Activated CD4-positive, alpha-beta T cell treated with anti-CD3 and anti-CD28 coated beads, Interleukin-2, amount 50 U/mL, for 1 hour (primary cell): Measurements from ENCODE around the gene EFNA5.
A peak's percentile ranks its signal among the peaks of the same experiment; 100 is the strongest.

Experiments used
- DNase-seq: peaks from one replicate; pipeline ENCODE4 v3.0.0-alpha.2; 2020

The EFNA5 gene

DNA sequence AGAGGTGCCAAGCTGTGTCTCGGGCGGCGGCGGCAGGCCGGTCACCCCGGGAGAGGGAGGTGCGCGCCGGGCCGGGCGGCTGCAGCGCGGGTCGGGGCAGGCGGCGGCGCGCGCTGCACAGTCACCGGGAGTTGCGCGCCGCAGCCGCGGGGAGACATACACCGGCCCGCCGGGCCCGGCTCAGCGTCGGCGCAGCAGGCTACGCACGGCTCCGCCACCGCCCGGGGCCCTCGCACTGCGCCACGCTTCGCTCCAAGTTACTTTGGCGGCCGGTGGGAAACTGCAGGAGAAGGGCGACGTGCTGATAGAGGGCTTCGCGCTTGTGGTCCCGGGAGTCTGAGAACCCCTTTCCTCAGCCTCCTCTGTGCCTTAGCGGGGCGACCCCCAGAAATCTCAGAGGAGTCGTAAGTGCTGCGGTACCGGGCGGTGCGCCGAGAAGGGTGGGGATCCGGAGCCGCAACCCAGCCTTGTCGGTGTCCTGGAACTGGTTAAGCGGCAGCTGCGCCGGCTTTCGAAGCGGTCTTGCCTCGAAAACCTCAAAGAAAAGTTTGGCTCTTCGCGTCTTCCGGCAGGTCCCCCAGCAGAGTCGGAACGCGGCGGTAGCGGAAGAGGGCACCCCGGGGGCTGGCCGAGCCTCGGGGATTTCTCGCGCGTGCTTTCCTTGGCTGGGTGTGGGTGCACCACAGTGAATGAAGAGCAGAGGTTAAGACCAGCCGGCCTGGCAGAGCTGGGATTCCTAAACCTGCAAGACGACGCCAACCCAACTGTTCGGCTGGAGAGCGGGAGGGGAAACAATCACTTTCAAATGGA is at the start of gene EFNA5:
TSS of gene EFNA5 (minus strand) at position 6 of the 810 bp plus-strand sequence.
- no peak for DNase-seq

DNA sequence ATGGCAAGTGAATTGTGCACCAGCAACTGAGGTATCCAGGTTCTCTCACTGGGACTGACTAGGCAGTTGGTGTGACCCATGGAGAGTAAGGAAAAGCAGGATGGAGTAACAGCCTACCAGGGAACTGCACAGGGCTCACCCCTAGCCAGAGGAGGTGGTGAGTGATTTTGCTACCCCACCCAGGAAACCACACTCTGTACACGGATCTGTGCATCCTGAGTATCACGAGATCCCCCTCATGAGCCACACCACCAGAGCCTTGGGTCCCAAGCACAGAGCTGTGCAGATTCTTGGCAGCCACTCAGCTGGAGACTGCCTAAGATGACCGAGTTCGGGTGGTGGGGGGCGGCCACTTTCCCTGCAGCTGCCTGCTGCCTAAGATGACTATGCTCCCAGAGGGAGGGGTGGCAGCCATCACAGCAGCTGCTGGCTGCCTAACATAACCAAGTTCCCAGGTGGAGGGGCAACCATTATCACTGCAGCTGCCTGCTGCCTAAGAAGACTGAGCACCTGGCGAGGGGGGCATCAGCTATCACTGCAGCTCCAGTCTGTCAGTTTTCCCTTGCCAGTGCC is 48.4 kb upstream of the EFNA5 start:
- DNase-seq = no peak

DNA sequence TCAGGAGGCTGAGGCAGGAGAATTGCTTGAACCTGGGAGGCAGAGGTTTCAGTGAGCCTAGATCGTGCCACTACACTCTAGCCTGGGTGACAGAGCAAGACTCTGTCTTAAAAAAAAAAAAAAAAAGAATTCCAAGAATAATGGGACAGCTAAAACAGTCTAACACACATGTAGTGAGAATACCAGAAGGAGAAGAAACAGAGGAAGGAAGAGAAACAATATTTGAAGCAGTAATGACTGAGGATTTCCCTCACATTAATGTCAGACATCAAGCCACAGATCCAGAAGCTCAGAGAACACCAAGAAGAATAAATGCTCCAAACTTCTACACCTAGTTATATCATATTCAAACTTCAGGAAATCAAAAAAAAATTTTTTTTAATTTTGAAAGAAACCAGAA is 47.1 kb upstream of the EFNA5 start:
- DNase-seq = no peak

DNA sequence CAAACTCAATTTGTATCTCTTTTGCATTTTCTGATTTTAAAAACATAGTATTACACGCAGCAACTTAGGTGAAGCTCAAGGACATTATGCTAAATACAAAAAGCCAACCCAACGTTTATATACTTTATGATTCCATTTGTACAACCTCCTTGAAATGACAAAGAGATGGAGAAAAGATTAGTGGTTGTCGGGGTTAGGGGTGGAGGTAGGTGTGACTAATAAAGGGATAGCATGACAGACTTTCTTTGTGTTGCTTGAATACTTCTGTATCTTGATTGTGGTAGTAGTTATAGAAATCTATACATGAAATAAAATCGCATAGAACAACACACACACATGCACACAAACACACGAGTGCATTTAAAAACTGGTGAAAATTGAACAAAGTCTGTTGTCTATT is 42.5 kb upstream of the EFNA5 start:
- DNase-seq = no peak

DNA sequence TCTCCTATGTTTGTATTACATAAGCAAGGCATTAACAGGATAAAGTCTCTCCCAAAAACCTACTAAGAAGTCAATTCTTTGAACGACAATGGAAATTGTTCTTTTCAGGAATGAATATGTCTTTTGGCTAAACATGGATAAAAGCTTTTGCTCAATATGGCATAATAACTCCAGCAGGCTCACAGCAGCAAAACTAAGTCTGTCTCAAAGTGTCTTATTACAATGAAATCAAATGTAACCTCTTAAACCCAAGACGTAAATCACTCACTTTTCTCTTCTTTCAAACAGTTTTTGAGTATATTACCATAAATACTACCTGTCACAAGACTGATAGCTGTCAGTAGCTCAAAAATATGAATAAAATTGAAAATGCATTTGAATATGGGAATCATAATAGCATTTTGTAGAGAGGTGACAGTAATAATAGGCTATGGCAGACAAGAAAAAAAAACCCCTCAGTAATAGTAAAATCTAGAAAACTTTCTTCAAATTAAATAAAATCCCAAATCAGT is 41.7 kb upstream of the EFNA5 start:
- no peak for DNase-seq

DNA sequence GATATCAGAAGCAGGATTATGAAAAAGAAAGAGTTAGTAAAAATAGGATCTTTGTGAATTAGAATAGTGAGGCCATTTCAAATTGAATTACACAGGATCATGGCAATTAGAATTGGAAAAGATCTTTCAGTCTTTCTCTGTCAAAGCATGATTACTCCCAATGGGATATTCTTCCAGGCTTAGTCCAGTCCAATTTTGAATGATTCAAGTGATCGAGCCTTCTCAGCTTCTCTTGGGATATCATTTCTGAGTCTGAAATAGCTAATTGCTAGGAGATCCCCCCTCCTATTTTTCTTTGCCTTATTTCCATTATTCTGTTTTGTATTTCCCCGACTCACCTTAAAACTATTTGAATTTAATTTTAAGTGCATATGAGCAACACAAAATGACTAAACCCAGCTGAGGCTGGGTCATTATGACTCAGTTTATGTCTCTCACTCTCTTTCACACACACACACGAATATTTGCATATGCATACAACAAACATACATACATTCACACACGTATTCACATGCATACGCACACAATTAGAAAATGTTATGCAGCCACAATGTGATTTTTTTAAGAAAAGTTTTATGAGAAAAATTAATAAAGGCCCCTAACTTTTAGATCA is 34.8 kb upstream of the EFNA5 start:
- no peak for DNase-seq

DNA sequence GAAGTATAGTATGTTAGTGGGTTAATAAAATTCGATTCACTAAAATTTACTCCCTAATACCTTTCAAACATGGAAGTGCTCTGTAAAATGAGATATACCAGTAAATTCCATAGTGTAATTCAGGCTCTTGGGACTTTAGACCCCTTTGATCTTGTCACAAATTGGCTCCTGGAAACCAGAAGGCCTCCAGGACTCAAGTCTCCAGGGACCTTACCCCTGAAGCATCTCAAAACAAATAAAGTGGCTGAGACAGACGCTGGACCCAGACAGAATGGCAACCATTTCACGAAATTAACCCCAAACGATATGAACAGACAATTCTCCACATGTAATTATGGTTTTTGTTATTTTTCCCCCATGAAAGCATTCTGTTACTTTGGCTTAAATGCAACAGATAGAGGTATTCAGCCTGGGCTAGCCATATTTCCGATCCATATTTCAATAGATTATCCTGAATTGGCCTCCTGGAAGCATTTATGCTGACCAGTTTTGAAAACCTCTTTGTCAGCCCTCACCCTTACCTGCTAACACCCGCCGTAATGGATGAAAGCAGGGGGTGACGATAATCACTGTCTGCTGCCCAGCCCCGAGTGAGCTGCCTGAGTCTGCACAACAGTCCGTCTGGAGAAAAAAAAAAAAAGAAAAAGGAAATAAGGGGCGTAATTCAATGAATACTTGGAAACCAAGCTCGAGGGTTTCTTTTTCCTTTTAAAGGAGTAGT is 34.1 kb upstream of the EFNA5 start:
- DNase-seq = no peak

DNA sequence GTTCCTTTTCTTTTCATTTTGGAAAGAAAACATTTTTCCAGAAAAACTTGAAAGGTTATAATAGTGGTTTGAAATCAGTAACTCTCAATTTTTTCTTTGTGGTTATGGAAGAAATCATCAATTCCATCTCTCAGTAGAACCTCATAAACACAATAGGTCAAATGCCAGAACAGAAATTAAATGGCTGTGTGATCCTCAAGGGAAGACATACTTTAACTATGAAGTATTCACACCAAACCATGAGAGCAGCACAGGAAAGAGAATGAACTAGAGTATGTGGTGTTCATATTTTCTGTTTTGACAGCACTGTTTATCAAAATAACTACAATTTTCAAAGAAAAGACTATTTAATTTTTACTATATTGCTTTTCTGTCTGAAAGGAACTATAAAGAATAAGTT is 29.7 kb upstream of the EFNA5 start:
- DNase-seq = no peak

DNA sequence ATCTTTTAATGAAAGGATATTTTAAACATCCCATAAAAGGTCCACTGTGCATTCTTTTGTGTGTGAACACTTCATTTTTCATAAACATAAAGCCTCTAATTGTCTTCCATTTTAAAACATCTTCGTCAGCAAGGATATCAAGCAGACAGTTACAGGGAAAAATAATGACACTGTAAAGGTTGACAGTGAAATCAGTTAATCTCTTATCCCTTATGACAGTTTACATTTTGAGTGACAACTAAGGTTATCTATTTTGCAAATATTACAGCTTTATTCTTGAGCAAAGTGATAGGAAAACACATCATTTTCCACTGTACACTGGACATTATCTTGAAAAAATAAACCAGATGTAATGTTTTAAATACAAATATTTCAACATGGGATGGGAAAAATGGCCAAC is 28.7 kb upstream of the EFNA5 start:
- DNase-seq = no peak

DNA sequence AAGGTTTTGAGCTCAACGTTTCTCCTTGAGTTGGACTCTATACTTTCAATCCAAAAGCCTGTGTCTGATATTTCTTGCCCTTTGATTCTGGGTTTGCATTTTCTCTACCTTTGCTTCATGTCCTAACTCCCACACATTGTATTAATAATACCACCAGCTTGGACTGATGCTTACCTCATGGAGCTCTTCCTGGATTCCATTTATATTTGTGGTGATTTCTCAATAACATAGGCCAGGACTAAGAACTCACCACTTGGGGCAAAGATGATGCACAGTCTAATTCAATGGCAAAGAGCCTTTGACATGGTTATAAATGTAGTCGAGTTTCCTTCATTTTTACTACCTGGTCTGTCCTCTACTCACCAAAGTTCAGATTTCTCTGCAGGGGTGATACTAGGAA is 27.5 kb upstream of the EFNA5 start:
- DNase-seq = no peak

DNA sequence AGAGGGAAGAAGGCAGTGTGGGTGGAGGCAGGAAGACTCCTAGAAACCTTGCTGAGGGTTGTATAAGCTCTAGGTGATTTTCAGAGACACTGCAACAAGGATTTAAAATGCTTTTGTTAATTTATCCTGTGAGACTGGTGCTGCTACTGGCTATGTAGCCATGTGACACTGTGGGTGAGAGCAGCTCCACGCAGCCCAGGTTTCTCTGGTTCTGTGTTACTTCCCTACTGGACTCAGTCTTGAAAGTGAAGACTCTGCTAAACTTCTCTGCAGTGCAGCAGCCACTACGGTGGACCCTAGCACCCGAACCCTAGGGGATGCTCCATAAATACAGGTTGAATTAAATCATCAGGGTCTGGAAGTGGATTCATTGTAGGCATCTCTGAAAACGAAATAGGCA is 25.8 kb upstream of the EFNA5 start:
- DNase-seq = no peak

DNA sequence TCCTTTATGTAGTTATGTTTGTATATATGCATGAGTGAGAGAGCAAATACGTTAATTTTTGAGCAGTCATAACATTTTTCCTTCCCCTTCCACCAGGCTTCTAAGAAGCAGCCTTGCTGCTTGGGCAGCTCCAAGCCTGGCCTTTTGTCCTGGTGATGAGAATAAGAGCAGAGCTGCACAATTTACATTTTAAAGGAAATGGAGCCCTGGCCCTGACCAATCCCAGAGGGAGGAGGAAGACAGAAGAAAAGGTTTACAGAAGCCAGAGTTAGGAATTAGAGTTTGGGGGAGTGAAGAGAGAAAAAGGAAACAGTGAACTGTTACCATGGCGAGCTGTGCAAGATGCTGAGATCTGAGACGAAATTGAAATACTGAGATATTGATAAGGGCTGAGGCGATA is 25.3 kb upstream of the EFNA5 start:
- no peak for DNase-seq

DNA sequence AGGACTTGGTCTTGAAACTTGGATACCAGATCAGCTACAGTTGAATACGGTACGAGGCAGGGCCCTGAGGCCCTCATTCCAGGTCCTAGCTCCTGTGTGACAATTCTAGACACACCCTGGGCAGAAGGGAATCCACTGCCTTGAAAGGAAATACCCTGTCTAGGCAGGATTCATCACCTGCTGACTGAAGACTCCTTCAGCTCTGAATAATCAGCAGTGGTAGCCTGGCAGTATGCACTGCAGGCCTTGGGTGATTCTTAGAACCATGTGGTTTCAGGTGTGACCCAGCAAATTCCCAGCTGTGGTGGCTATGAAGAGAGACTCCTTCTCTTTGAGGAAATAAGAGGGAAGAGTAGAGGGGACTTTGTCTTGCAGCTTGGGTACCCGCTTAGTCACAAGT is 17.2 kb upstream of the EFNA5 start:
- DNase-seq = no peak

DNA sequence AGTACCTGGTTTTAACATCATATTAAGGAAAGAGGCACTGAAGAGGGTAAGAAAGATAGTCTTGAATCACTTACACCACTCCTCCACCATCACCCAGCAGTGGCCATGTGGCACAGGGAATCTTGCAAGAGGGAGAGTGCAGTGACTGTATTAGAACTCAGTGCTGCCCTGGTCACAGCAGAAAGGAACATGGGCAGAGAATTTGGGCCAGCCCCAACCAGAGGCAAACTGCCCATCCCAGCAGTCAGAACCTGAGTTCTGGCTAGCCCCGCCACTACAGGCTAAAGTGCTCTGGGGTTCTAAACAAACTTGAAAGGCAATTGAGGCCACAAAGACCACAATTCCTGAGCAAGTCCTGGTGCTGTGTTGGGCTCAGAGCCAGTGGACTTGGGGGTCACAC is 16.7 kb upstream of the EFNA5 start:
- DNase-seq = no peak

DNA sequence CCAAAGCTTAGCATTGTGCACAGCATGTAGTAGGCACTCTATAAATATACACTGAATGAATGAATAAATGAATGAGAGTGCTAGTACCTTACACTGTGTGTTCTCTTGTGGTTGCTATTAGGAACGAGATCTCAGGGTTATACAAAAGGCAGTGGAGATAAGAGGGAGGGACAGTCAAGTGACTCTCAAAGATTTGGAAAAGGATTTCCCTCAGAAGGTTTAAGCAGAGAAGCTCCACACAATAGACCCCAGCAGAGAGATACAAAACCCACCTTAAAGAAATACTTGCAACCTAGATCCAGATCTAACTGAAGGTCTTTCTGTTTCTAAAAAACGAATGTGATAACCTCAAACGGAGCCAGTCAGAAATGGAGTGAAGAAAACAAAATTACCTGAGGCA is 11.8 kb upstream of the EFNA5 start:
- DNase-seq = no peak

DNA sequence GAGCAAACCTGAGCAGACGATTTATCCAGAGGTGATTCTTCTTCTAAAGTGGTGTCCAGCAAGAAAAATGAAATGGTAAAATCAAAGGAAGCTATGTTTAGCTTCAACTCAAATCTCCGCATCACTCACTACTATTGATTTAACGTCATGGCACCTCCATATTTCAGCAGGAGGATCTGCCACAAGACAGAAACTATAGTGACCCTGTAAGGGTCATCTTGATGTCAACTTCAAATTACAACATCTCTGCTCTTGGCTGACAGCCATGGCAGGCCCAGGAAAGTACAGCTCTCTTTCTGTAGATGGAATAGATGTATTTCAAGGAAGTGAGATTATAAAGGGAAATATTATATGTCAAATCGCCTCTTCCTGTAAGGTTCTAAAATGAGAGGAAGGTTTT is 10.1 kb upstream of the EFNA5 start:
- no peak for DNase-seq

DNA sequence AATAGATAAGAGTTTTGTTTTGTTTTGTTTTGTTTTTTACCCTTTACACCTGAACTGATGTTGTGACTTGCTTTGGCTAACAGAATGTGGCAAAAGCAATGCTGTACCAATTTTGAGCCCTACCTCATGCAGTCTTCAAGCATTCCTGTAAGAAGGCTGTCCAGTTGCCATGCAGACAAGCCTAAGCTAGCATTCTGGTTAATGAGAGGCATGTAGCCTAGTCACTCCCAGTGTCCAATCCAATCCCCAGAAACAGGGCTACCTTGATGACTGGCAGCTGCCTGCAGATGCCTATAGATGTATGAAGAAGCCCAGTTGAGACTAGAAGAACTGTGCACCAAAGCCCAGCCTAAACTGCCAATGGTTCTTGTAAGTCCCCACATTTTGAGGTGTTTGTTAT is 9.4 kb upstream of the EFNA5 start:
- no peak for DNase-seq

DNA sequence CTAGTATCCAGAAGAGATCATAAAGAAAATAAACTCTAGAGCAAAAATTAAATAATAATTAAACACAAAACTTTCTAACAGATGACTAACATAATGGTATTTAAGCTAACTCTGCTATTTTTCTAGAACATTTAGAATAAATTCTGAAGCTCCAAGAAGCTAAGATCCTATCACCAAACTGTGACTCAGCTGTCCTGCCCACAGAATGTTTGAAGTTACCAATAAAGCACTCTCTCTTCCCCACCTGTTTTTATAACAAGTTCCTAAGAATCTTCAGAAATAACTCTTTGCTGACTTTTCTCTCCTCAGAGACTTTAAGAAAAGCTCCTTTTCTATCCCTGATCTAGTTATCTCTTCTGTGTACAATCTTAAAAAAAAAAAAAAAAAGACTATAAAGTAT is 6.0 kb upstream of the EFNA5 start:
- no peak for DNase-seq

DNA sequence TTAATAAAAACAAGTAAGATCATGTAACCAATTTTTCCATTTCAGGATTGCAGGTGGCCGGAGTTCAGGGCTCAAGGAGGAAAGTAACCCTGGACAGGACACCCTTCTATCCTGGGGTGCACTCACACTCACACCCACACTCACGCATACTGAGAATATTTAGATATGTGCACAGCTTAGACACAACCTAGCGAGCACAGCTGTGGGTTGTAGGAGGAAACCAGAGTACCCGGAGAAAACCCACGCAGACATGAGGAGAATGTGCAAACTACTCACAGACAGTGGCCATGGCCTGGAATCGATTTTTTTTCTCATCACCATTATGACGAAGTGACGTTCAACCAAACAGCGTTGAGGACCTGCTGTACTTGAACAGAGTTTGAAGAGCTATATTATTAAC is 4.5 kb upstream of the EFNA5 start:
- DNase-seq = no peak

DNA sequence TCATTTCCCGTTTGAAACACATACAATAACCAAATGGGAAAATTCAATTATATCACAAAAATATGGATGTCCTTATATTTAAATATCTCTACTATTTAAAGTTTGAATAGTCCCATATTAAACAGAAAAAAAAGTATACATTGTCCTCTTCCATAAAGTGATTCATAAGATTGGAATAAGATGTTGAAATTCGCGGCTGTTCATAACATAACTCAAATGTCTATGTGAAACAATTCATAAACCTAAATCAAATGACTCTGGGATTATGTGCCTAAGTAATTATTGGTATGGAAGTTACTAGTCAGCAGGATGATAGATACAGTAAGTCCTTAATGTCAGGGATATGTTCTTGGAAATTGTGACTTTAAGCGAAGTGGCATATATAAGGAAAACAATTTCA is 3.9 kb upstream of the EFNA5 start:
- no peak for DNase-seq

DNA sequence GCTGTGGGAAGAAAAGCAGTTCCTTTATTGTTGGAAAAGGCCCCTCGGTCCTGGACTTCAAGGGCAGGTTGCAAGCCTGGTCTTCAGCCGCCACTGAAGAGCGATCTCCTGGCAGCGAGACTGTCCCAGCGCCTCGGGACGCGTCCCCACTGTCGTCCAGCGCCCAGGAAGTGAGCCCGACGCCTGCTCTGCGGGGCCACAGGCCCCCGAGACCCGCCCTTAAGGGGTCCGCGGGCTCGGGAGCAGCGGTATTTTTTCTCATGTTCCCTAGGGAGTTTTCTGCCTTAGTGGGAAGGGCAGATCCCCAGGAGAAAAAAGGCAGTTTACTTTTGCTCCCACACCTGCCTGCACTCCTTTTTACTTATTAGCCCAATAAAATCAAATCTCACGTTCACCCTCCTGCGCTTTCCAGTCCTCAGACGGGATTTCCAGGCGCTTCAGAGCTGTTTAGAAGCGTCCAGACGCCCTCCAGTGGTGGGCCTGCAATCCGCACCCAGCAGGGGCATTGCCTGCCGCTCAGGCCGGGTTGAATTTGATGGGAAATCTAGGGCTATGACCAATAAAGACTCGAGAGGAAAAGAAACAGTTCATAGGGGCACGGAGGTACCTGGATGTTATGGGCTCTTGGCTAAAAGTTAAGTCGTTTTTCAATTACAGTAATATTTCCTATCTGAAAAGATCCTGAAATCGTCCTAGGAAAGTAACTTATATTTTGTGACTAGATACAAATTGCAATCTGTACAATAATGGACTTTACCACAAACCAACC is 2.8 kb upstream of the EFNA5 start:
- peak; percentile 61 for DNase-seq

DNA sequence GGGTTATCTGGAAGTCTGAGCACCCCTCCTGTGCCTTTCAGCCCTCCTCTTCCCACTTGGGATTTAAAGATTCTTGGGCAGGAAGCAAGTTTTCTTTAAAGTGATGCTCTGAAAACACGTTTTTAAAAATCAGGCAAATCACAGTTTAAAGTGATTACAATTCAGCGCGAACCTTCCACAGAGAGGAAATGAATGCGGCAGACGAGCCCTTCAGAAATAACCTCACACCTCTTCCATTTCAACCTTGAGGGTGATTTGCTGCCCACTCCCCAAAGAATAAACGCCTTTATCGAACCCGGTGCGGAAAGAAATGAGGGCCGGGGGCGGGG is 2.3 kb upstream of the EFNA5 start:
- no peak for DNase-seq
